Cerebellar nuclear complex (tissue), 1 donor: Measurements from ENCODE around the gene RABGAP1.

Experiments used
- DNase-seq, 2 experiments: peaks; one replicate each; lab custom pipeline; 2025; lab: John Stamatoyannopoulos, UW

Gene RABGAP1

DNA sequence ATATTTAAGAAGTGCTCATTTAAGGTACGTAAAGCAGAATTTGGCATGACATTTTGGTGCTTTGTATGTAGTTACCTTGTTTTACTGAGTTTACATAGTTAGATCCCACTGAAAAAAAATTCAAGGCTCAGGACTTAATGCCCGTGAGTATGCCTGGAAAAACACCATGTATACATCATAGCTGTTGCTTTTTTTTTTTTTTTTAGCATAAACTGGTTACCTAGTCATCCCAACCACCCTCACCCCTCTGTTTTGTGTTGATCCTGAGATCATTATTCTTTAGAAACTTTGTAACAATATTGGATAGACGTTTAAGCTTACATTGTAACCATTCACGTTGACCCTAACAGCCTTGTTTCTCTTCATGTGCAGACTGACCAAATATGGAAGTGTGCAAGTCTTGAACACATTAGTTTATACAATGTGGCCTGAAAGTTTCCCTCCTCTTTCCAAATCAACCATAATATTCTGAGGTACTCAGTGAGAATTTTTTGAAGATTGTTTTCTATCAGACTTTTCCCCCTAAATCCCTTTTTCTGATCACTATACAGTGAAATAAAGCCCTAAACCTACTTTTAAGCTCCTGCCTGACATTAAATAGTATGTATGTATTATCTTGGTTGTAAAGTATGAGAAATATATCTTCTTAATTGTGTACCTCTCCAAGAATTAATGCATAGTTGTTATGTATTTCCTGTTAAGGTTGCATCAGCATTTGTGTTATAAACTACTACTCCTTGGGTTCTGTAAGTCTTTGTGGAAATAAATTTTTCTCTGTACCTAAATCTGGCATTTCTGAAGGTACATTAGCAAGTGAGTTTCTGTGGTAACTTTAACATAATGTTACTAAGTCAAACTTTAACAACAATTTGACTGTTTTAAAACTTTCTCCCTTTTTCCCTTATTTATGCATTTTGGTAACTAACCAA, 4.4 kb downstream of the RABGAP1 start:
- DNase-seq, result no peak

DNA sequence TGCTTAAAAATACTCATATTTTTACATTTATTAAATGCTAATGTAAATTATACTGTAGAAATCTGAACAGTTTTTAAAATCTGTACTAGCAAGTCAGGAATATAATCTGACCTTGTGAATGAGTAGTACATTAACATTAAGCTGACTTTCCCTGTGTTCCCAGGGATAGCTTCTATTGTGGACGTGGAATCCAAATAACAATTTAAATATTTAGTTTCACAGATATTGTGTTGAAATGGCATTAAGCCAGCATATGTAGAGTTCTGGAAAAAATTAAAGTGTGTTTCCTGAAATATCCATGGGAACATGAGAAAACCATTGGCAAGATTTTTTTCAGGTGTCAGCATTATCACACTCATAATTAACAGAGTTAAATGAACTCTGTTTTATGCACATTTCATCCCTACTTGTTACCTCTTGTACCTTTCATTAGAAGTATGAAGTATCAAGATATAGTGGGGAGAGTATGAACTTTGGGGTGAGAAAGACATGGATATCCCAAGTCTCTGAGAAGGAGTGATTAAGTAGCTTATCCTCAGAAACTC, 5.7 kb downstream of the RABGAP1 start:
- DNase-seq, result no peak

DNA sequence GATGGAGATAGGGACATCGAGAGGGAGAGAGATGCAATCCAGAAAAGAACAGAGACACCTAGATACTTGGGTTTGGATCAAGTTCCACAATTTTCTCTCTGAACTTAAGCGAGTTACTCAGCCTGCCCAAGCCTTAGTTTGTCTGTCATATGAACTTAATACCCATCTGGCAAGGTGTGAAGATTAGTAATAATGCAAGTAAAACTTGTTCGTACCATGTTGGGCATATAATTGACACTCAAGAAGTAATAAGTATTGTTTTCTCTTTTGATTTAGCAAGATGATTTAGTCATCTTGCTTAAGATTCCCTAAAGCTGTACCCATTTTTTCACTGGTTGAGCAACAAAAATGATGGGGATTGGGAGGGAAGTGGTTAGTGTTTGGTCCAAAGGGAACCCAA, 7.5 kb downstream of the RABGAP1 start:
- no peak for DNase-seq

DNA sequence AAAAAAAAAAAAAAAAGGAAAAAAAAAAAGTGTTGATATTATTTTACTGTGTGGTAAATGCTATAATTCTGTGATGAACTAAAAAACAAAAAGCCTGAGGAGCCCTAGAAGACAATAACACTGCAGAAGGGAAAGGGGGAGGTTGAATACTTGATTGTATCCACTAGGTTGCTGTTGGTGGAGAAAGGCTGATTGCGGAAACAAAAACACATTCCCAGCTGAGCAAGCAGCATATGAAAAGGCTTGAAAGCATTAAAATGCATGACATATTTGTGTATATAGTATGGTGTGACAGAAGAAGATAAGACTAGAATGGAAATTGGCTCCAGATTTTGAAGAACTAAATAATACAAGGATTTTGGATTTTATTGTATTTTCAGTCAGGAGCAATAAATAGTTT, 8.9 kb downstream of the RABGAP1 start:
- no peak for DNase-seq

DNA sequence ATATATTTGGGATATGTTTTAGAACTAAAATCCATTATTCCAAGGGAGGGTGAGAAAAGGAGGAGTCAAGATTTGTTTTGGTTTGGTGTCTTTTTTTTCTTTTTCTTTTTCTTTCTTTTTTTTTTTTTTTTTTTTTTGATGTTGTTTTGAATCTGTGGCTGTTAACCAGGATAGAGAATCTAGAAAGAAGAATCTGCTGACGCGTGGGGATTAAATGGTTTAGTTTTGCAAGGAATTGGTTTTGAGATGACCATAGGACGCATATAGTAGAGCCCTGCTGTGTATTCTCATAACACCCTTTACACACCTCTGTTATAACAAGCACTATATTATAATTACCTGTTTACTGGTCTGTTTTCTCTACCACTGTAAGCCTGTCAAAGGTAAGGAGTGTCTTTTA, 9.4 kb downstream of the RABGAP1 start:
- no peak for DNase-seq

DNA sequence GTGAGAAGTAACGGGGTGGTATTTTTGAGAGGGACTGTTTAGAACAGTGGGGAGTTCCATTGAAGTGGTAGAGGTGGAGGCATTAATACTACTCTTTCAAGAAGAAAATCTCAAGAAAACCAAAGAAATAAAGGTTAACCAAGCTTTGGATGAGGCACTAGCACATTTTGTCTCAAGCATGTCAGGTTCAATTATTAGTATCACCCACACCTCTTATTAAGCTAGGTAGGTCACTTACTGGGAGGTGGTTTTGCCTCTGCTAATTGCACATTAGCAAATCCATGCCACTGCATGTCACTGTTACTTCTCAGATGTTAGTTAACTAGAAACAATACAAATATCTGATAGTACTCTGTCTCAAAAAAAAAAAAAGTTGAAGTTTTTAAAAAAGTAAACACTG, 10.2 kb downstream of the RABGAP1 start:
- no peak for DNase-seq

DNA sequence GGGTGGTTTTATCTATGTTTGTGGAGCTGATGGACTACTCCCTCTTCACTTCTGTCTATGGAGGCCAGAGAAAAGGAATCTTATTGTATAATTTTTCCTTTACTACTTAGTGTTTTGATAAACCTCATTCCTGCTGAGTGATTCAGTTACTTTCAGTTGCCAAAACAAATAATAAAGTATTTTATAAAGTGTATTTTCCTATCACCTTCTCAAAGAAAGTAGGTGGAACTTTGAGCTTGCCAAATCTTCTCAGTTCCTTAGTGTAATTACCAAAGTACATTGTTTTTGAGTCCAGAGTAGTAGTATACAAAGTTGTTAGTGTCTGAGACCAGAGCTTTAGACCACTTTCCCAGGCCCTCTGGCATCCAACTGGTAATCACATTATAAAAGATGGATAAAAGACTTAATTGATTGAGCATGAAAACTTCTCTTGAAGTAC, 13.5 kb downstream of the RABGAP1 start:
- no peak for DNase-seq

DNA sequence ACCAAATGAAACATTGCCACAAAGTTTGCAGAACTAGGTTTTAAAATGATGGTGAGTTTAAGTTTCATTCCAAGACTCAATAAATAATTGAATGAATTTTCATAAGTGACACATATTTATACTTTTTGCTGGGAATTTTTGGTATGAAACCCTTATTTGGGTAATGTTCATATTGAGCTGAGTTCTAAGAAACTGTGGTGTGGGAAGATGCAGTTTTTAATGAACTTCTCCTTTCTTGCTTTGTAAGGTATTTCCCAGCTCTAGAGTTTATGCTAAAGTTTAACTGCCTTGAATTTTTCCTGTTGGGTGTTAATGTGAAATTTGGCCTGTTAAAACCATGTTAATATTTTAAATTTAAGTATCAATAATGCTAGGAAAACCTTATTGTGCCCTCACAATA, 15.1 kb downstream of the RABGAP1 start:
- no peak for DNase-seq

DNA sequence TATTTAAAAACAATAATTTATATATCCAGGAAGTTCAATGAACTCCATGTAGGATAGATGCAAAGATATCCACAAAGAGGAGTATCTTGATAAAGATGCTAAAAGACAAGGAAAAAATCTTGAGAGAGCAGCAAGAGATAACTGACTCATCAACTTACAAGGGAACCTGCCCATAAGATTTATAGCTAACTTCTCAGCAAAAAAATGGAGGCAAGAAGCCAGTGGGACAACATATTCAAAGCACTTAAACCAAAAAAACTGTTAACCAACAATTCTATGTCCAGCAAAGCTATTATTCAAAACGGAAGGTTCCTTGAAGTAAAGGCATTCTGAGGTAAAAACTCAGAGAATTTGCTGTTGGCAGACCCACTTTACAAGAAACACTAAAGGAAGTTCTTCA, 20.3 kb downstream of the RABGAP1 start:
- no peak for DNase-seq

DNA sequence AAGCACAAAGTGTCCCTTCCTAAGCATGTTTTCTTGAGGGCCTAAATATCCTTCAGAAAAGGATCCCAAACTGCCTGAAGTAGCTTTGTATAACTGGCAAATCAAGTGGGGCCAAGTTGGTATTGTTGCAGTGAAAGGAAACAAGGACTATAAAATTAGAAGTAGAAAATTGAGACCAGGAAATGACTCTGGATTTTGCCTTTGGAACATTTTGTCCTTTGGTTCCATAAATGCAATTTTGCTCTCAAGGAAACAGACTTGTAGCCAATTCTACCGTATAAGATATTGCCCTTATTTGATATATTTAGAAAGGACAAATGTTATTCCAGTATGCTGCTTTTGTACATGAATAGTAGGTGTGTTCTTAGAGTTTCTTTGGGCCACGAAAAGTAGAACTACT, 34.4 kb downstream of the RABGAP1 start:
- DNase-seq, result no peak

DNA sequence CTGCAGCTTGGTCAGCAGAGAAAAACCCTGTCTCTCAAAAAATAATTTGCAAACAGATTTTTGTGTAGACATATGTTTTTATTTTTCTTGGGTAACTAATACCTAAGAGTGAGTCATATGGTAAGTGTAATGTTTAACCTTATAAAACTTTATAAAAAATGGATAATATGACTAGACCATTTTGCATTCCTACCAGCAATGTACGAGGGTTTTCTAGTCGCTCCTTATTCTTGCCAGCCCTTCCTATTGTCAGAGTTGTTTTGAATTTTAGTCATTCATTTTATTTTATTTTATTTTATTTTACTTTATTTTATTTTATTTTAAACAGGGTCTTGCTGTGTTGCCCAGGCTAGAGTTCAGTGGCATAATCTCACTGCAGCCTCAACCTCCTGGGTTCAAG, 37.8 kb downstream of the RABGAP1 start:
- DNase-seq, result no peak

DNA sequence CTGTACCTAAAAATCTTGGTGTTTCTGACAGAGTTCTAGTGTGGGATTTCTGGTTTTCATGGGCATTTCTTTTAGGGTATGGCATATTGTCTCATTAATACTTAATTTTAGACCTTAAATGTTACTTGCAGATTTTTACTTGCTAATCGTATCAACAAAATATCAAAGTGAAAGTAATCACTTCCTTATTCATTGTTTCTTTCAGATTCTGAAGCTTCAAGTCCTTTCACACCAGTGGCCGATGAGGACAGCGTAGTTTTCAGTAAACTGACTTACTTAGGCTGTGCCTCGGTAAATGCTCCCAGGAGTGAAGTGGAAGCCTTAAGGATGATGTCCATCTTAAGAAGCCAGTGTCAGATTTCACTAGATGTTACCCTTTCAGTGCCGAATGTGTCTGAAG, 45.2 kb downstream of the RABGAP1 start:
- no peak for DNase-seq

DNA sequence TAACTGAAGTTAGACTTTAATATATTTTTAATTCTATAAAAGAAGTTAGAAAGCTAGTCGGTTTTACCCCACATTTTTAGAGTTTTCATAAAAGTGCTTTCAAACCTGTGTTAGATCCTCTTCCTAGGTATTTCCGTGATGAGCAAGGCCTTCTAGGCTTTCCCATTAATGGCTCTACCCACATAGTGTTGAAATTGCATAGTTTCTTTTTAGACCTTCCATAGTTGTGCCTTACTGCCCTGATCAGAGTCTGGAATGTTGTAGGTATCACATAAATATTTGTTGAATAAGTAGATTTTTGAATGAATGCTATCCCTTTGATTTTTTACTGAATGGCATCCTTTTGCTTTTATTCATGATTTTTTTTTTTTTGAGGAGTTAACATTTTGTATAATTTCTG, 47.3 kb downstream of the RABGAP1 start:
- no peak for DNase-seq

DNA sequence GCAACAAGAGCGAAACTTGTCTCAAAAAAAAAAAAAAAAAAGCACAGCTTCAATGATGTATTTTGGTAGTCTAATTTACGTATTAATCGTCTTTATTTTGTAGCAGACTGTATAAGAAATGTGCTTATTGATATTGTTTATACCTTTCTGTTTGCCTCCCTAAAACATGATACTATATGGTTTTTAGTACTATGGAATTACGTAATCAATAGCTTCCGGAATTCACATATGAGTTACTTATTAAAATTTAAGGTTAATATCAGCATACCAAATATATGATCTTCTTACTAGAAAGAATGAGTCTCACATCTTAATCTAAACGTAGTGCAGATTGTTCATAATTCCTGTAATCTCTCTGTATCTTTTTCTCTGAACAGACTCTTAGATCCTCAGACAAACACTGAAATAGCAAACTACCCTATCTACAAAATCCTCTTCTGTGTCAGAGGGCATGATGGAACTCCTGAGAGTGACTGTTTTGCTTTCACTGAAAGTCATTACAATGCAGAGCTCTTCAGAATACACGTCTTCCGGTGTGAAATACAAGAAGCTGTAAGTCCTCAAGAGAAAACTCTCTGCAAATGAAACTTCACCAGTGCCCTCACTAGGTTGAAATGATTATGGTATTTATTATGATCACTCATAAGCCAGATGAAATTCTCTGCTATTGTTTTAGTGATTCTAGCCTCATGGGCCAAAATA, 48.3 kb downstream of the RABGAP1 start:
- DNase-seq, result no peak

DNA sequence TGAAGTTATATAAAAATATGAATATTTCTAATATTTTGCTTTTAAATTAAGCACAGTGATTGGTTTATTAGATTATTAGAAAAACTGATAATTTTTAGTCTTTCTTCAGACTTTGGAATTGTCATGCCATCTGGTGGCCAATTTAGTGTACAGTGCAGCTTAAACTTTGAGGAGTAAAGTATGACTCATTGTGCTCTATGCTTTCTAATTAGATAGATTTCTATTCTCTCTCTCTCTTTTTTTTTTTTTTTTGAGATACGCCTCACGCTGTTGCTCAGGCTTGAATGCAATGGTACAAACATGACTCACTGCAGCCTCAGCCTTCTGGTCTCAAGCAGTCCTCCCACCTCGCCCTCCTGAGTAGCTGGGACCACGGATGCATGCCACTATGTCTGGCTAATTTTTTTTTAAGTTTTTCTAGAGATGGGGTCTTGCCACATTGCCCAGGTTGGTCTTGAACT, 50.6 kb downstream of the RABGAP1 start:
- DNase-seq, result no peak

DNA sequence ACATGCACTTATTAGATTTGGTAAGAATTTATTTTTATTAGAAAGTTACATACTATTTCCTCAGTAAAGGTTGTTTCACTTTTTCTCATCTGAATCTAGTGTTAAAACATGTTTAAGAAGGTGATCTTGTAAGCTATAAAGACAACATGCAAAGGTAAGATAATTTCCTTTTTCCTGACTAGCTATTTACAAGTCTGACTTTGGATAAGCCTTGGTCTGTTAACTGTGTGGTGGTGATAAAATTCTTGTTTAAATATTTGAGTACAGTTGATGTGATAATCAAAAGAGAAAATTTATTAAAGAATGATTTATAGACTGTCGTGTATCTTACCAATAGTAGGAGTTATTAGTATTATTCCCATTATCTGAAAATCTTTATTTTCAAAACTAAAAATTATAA, 55.8 kb downstream of the RABGAP1 start:
- no peak for DNase-seq

DNA sequence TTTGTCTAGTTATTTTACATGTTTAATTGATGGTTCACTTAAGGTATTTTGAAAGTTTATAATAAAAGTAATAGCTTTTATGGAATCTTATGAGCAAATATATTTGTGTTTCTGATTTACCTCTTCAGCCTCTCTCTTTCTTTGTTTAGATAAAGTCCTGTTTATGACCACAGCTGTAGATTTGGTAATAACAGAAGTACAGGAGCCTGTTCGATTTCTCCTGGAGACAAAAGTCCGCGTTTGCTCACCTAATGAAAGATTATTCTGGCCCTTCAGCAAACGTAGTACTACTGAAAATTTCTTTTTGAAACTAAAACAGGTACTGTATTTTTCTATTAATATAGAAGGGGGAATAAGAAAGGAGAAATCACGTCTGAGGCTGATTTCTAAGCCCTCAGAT, 57.6 kb downstream of the RABGAP1 start:
- DNase-seq, result no peak

DNA sequence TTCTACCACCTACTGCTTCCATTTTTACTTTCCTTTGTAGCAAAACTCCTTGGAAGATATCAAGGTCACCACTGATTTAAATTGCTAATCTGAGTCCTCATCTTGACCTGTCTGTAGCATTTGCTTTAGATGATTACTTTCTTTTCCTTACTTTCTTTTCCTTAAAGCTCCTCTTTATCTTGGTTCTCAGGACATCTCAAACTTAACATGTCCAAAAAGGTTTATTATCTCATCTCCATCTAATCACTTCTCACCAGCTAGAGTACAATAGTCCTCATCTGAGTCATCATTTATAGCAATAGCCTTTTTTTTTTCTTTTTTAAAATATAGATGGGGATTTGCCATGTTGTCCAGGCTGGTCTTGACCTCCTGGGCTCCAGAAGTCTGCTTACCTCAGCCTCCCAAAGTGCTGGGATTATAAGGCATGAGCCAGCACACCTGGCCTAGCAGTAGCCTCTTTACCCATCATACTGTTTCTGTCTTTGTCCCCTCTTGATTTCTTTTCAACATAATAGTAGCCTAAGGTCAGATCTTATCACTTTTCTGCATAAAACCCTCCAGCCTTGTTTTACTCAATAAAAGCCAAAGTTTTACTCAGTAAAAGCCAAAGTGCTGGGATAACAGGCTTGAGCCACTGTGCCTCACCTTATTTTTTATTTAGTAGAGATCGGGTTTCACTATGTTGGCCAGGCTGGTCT, 59.7 kb downstream of the RABGAP1 start:
- no peak for DNase-seq

DNA sequence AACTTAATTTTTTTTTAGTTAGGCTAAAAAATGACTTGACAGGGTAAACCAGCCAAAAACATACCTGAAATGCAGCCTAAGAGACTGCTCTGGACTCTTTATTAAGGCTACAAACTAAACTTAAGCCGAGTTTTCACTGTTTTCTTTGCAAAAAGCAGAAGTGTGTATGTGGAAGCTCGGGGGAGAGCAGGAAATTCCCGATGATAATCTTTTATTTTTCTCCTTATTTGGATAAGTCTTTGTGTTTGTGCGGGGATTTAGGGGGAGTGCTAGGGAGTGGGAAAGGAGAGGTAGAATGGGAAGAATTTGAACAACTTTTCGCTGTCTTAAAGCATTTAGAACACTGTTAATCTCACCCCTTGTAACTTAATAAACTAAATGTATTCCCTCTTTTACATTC, 61.9 kb downstream of the RABGAP1 start:
- DNase-seq, result no peak

DNA sequence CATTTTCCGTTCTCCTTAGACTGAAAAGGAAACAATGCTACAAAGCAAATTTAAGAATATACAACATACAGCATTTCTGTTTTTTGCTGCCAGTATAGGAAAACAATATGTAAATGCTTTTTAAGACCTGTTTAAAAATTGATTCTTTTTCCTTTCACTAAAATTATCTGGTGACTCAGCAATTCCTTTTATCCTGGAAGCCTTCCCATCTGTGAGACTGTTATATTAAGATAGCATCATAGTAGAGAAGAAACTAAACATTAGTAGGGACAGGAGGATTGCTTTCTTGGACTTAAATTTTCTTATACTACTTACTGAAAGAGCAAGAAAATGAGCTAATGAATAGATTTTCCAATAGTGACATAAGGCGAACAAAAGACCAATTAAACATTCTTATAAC, 62.6 kb downstream of the RABGAP1 start:
- DNase-seq, result no peak

DNA sequence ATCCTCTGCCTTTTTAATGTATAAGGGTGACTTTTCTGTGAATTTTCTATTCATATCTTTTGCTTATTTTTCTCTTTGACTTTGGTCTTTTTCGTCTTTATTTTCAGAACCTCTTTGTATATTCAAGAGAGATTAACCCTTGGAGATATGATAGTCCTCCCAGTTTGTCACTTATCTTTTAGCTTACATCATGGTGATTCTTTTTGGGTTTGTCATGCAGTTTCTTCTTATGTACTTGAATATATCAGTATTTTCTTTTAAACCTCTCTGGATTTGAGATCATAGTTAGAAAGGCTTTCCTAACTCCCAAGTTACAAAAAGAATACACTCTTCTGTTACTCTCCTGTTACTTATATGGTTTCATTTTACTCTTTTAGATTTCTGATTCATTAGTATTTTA, 65.1 kb downstream of the RABGAP1 start:
- DNase-seq, result no peak

DNA sequence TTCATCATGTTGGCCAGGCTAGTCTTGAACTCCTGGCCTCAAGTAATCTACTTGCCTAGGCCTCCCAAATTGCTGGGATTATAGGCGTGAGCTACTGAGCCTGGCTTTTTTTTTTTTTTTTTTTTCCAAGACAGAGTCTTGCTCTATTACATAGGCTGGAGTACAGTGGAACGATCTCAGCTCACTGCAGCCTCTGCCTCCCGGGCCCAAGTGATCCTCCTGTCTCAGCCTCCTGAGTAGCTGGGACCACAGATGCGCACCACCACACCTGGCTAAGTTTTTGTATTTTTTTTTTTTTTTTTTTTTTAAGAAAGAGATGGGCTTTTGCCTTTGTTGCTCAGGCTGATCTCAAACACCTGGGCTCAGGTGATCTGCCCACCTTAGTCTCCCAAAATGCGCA, 66.4 kb downstream of the RABGAP1 start:
- no peak for DNase-seq
